PFSK-1 (cell line): ENCODE data around the gene TAMM41.

Source experiments
- FOXP2 ChIP-seq: optimal IDR thresholded peaks from 2 replicates; pipeline ENCODE3; 2011; ENCODE audit warnings: borderline replicate concordance, control low read depth, inconsistent platforms; ENCODE audit not compliant: insufficient read depth; ENCODE audit errors: extremely low read length, extremely low read depth
- POLR2AphosphoS5 ChIP-seq: IDR thresholded peaks from 2 replicates; pipeline ENCODE4 v1.6.1; 2012; ENCODE audit warnings: low read depth, mild to moderate bottlenecking, control low read depth, low read length, moderate library complexity
- SIN3A ChIP-seq: IDR thresholded peaks from 2 replicates; pipeline ENCODE4 v1.6.1; 2012; ENCODE audit warnings: mild to moderate bottlenecking, low read length, moderate library complexity, borderline replicate concordance; ENCODE audit not compliant: insufficient read depth
- TAF1 ChIP-seq: IDR thresholded peaks from 2 replicates; pipeline ENCODE4 v1.6.1; 2012; ENCODE audit warnings: low read length, control low read depth, borderline replicate concordance; ENCODE audit not compliant: insufficient read depth
- TF ChIP-seq, protein P1 (sequence below), 2 experiments: IDR thresholded peaks; 2 replicates each; pipeline versions ENCODE4 v1.6.1 to v1.8.0; 2011 to 2012; ENCODE audit warnings: low read depth in 2 of 2, low read length in 2 of 2, control low read depth in 1 of 2, inconsistent platforms in 1 of 2, mild to moderate bottlenecking in 1 of 2, moderate library complexity in 1 of 2; ENCODE audit not compliant: insufficient read depth in 1 of 2

The TAMM41 gene

DNA sequence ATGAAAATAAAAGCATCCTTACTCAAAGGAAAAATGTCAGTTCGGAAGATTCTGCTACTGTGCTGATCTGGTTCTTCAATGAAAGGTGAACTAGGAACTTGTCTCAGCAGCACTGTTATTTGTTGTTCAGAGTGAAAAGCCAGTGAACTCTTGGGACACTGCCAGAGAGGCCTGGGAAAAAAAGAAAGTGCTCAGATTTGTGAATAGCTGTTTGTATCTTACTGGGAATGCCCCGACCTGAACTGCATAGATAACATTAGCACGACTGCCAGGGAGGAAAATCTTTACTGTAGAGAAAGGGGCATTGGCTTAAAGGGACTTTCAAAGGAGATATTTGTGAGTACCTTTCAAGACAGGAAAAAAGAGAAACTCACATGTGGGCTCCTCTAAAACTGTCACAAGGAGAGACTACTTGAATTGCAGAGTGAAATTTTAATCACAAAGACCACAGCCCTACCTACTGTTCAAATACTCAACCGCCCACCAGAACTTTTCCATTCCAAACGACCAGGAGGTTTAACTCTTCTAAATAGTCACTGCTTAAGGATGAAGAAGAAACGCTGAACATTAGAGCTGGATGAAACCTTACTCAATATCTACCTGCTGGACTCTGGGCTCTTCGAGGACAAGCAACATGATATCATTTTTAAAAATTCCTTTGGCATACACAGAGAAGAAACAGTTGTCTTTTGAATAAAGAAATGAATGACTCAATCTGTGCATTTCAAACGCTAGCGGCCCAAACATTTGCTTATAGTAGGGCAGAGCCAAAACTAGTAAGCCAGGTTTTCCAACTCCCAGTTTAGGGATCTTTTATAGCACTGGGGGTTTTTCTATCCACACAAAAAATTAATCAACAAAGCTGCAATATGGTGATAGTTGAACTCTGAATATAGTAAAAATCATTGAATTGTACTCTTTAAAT, 13.4 kb downstream of the TAMM41 start:
- no peak for TF ChIP-seq TAF1
- TF ChIP-seq SIN3A = no peak
- TF ChIP-seq, protein P1, sequence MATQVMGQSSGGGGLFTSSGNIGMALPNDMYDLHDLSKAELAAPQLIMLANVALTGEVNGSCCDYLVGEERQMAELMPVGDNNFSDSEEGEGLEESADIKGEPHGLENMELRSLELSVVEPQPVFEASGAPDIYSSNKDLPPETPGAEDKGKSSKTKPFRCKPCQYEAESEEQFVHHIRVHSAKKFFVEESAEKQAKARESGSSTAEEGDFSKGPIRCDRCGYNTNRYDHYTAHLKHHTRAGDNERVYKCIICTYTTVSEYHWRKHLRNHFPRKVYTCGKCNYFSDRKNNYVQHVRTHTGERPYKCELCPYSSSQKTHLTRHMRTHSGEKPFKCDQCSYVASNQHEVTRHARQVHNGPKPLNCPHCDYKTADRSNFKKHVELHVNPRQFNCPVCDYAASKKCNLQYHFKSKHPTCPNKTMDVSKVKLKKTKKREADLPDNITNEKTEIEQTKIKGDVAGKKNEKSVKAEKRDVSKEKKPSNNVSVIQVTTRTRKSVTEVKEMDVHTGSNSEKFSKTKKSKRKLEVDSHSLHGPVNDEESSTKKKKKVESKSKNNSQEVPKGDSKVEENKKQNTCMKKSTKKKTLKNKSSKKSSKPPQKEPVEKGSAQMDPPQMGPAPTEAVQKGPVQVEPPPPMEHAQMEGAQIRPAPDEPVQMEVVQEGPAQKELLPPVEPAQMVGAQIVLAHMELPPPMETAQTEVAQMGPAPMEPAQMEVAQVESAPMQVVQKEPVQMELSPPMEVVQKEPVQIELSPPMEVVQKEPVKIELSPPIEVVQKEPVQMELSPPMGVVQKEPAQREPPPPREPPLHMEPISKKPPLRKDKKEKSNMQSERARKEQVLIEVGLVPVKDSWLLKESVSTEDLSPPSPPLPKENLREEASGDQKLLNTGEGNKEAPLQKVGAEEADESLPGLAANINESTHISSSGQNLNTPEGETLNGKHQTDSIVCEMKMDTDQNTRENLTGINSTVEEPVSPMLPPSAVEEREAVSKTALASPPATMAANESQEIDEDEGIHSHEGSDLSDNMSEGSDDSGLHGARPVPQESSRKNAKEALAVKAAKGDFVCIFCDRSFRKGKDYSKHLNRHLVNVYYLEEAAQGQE (IDR thresholded peaks at IDR 0.05; ENCODE audit: insufficient read depth in 1 of 2, low read depth in 2 of 2, low read length in 2 of 2) = no peak
- no peak for TF ChIP-seq POLR2AphosphoS5
- no peak for TF ChIP-seq FOXP2

DNA sequence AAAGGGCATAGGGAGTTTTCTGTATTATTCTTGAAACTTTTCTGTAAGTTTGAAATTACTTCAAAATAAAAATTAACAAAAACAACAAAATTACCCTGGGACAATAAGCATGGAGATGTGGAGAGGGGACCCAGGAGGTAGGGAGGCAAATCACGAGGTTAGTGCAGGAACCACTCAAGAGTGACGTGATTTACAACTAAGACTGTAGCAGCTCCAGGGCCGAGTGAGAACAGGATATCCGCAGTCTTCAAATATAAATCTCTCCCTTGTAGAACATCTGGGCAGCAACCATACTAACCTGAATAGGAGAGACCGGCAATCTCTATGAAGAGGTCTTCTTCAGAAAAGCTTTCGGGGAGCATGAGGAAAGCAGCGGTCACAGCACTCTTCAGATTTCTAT, 17.3 kb downstream of the TAMM41 start:
- TF ChIP-seq POLR2AphosphoS5 = no peak
- TF ChIP-seq SIN3A = no peak
- no peak for TF ChIP-seq TAF1
- no peak for TF ChIP-seq FOXP2

DNA sequence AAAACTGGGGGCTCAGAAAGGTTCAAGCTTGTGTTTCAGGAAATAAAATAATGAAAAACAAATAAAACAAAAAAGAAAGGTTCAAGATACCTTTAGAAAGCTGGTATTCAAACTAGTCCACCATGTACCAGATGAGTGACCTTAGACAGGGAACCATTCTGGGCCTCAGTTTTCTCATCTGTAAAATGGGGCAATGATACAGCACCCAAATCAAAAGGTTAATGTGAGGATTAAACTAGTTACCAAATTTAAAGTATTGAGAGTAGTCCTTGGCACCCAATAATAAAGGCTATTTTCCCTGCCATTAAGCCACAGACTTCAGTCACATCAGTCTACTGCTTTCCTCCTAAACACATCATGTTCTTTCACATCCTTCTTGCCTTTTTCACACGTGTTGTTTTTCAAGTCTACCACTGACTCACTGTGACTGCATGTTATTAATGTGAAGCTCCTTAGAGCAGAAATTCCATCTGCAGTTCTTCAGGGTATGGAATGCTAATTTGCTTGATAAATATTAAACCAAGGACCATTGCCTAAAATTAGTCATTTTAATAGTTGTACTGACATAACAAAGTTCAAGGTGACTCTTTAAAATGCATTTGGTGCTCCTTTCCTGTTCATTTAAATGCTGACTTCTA, 19.9 kb downstream of the TAMM41 start:
- TF ChIP-seq POLR2AphosphoS5 (no peak), SIN3A (no peak), TAF1 (no peak), FOXP2 (no peak)
- TF ChIP-seq, protein P1 (IDR thresholded peaks at IDR 0.05; ENCODE audit: insufficient read depth in 1 of 2, low read depth in 2 of 2, low read length in 2 of 2) = no peak

DNA sequence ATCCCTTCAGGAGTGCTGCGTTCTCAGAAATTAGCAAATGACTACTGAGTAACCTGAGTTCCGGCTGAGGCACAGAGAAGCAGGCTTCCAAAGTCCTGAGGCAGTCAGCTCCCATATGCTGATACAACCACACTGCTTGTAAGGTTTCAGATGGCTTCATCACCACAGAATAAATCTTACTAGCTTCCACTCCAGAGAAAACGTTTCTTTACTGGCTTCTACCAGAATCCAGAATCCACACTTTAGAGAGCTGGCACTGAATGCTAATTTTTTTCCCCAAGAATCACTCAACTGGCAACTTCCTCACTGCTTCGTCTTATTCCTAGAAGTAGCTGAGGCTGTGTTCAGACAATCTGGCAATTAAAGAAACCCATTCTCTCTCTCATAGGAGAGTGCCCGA, 21.4 kb downstream of the TAMM41 start:
- TF ChIP-seq FOXP2 (no peak), SIN3A (no peak), POLR2AphosphoS5 (no peak), TAF1 (no peak)
- TF ChIP-seq, protein P1 (IDR thresholded peaks at IDR 0.05; ENCODE audit: insufficient read depth in 1 of 2, low read depth in 2 of 2, low read length in 2 of 2) = no peak

DNA sequence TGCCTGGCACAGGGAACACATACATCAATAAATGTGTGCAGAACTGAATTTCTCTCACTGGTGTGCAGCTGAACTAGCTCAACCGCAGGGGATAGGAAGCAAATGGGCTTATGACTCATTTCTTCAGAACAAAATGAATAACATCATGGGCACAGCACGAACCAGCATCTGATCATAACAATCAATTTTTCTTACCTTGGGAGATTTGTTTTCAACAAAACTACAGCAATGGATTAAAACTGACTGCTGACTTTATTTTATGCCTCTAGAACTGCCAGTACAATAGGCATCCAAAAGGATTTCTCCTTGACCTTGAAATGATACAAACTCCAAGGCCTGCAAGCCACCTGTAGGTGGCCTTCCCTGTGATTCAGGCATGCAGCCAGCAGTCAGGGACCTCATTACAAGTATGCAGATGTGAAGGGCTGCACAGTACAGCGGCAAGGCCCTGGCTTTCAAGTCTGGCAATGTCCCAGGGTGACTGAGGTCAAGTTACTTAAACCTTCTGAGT, 26.1 kb downstream of the TAMM41 start:
- no peak for TF ChIP-seq POLR2AphosphoS5
- TF ChIP-seq SIN3A = no peak
- TF ChIP-seq, protein P1 (IDR thresholded peaks at IDR 0.05; ENCODE audit: insufficient read depth in 1 of 2, low read depth in 2 of 2, low read length in 2 of 2) = no peak
- TF ChIP-seq TAF1 = no peak
- no peak for TF ChIP-seq FOXP2
